AG09319 (cell line): ENCODE data around the gene WARS2.
A peak's percentile ranks its signal among the peaks of the same experiment; 100 is the strongest.

Experiments
- DNase-seq: peaks from one replicate; pipeline ENCODE4 v3.0.0-alpha.2; 2010; ENCODE audit warnings: low read depth; ENCODE audit errors: extremely low read depth
- TF ChIP-seq, protein P1 (sequence below): IDR thresholded peaks from 2 replicates; pipeline ENCODE4 v1.5.1; 2011; ENCODE audit warnings: low read depth, mild to moderate bottlenecking, inconsistent platforms, low read length, moderate library complexity

WARS2 gene

DNA sequence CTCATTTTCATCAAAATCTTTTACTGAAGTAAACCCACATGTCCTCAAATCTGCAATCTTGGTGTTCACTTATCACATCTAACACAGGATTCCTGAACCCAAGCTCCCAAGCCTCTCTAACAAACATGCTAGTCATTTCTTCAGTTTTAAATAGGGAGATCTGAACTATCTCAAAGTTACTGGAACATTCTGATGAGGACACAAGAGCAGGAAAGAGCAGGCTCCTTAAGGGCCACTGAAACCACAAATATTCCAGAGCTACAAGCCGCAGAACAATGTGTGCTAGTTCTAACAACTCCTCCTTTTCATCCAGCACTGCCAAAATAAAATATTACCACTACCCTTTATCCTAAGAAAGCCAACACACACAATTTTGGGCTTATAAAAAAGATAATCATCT is 38.9 kb downstream of the WARS2 start:
- TF ChIP-seq, protein P1, sequence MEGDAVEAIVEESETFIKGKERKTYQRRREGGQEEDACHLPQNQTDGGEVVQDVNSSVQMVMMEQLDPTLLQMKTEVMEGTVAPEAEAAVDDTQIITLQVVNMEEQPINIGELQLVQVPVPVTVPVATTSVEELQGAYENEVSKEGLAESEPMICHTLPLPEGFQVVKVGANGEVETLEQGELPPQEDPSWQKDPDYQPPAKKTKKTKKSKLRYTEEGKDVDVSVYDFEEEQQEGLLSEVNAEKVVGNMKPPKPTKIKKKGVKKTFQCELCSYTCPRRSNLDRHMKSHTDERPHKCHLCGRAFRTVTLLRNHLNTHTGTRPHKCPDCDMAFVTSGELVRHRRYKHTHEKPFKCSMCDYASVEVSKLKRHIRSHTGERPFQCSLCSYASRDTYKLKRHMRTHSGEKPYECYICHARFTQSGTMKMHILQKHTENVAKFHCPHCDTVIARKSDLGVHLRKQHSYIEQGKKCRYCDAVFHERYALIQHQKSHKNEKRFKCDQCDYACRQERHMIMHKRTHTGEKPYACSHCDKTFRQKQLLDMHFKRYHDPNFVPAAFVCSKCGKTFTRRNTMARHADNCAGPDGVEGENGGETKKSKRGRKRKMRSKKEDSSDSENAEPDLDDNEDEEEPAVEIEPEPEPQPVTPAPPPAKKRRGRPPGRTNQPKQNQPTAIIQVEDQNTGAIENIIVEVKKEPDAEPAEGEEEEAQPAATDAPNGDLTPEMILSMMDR, result no peak
- peak; percentile 7 for DNase-seq

DNA sequence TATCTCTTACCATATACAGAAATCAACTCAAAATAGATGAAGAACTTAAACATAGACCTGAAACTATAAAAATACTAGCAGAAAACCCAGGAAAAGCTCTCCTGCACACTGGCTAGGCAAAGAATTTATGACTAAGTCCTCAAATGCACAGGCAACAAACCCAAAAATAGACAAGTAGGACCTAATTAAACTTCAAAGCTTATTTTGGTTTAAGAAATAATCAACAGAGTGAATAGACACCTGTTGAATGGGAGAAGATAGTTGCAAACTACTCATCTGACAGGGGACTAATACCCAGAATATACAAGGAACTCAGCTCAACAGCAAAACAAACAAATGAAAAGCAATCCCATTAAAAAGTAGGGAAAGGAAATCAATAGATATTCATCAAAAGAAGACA is 40.7 kb downstream of the WARS2 start:
- TF ChIP-seq, protein P1, result no peak
- no peak for DNase-seq

DNA sequence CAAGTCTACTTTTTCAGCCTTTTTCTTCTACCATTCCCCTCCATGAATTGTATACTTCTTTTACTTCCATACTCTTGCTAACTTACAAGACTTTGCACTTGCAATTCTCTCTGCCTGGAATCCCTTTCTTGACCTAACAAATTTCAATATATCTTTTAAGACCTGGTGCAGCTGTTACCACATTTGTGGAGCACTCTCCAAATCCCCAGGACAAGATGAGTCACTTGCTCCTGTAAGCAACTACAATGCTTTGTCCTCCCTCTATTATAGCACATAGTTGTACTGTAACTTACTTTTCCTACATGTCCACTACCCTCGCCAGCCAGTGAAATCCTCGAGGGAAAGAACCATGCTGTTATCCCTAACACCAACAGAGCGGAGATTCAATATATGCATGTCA is 43.1 kb downstream of the WARS2 start:
- TF ChIP-seq, protein P1, result no peak
- DNase-seq, result no peak

DNA sequence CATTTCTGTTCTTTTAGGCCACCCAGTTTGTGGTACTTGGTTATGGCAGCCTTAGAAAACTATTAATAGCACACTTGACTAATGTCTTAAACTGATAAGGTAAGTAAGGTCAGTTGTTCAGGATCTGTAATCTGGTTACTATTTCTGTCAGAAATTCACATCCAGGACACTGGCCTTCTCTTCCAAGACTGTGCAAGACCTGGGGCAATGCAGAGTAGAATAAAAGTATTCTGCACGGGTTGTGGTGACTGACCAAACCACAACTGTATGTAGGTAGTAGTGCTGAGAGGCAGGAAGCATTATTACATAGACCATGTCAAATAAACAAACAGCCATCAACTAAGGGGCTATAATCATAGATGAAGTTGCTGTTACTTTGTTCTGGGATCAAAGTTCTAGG is 46.7 kb downstream of the WARS2 start:
- TF ChIP-seq, protein P1, result no peak
- DNase-seq, result no peak

DNA sequence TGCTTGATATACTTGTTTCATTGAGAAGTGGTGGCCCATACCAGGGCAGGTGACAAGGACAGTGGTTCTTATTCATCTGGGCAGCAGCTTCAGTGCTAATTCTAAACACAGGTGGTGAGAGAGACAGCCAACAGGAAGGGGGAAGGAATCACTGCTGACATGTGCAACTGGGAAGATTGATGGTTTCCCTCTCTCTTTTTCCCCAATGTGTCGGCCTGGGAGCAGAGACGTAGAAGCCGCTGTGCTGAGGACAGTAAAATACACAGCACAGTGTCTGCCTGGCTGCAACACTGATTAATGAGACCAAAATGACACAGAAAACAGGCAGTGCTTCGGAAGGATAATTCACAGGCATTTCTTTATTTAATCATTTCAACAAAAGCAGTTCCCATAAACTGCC is 48.8 kb downstream of the WARS2 start:
- TF ChIP-seq, protein P1, result no peak
- DNase-seq, result no peak

DNA sequence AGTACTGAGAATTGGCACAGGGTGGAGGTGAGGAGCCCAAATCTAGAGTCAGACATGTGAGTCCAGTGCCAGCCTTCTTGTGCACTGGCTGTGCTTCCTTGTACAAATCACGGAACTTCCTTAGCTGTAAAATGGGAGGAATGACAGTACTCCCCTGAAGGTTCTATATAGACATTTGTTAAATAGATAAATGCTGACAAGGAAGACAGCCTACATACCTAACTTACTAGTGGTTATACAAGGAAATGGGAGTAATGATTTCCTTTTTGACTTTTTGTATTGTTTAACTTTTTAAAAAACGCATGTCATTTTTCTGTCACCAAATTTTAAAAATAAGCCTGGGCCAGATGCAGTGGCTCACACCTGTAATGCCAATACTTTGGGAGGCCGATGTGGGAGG is 50.2 kb downstream of the WARS2 start:
- DNase-seq, result no peak
- TF ChIP-seq, protein P1, result no peak

DNA sequence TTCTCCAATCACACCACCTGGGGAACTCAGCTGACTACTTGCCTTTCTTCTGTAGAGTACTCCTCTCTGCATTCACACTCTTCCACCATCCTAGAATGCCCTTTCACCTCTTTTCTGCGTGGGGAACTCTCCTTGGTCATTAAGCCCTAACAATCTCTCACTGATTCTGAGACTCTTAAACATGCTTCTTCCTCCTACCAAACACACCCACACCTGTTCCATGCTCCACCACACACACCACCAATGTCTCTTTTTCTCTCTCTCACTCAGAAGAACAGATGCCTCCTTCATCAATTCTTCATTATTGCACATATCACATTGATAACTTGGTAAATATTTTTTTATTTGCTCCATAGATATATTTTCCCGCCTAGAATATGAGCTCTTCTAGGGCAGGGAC is 53.6 kb downstream of the WARS2 start:
- TF ChIP-seq, protein P1, result no peak
- DNase-seq, result no peak

DNA sequence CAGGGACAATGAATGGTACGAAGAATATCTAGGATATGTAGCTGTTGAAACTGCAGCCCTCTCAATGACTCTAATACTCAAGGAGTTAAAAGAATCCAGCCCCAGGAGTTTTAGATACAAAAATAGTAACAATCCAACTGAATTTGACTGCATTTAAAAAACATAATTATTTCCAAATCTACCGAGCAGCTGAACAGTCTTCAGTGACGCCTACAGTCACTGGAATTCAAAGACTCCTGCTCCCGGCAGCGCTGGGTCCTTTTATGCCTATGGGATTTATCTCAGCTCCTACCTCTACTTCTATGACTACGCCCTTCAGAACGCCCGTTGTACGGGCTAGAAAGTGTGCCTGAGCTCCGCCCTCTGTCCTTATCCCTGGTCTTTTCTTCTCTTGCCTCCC is 55.7 kb downstream of the WARS2 start:
- TF ChIP-seq, protein P1, result no peak
- DNase-seq, result no peak
